Embryonic facial prominence (tissue), 1 donor: Measurements from ENCODE around the gene S100A10.

ENCODE experiments used
- DNase-seq: peaks from one replicate; pipeline ENCODE4 v3.0.0-alpha.2; 2016; ENCODE audit errors: extremely low spot score

The S100A10 gene

DNA sequence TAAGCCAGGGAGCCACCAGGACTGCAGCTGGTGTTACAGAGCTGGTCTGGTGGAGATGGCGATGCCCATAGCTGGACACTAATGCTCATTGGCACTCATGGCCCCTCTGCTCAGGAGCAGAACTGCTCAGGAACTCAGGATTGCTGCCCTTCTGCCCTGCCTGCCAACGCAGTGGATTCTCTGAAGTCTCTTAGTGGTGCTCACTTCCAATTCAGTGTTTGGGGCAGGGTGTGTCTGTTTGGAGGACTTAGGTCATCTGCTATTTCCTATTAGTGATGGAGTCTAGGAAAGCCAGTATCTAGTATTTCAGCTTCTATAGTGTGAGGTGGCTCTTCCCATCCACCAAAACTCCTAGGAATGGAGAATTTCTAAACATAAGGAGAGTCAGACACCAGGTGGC is 29.1 kb downstream of the S100A10 start:
- no peak for DNase-seq

DNA sequence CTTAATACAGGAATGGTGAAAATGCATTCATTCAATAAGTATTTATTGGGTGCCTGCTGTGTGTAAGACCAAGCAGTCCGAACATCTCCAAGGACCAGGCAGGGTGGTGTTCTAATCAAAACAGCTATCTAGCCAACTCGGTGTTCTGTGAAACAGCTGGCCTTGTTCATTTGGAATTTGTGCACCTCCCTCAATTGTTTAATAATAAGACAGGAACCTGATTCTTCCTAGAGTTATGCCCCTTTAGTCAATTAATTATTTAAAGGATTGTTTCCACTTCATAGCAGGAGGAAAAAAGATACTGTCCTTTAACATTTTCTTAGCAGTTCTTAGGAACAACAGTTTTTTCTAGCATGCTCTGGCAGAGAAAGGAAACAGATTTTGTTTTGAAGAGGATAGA is 30.4 kb downstream of the S100A10 start:
- DNase-seq, result no peak

DNA sequence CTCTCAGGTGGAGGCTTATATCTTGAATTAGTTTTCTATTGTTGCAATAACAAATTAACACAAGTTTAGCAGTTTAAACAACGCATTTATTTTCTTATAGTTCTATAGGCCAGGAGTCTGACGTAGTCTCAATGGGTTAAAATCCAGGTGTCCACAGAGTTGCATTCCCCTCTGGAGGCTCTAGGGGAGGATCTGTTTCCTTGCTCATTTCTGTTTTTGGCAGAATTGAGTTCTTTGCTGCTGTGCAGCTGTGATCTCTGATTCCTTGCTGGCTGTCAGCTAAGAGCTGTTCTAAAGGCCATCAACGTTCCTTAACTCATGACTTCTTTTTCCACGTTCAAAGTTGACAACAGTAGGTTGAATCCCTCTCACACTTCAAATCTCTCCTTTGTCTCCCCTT is 31.8 kb downstream of the S100A10 start:
- DNase-seq, result no peak

DNA sequence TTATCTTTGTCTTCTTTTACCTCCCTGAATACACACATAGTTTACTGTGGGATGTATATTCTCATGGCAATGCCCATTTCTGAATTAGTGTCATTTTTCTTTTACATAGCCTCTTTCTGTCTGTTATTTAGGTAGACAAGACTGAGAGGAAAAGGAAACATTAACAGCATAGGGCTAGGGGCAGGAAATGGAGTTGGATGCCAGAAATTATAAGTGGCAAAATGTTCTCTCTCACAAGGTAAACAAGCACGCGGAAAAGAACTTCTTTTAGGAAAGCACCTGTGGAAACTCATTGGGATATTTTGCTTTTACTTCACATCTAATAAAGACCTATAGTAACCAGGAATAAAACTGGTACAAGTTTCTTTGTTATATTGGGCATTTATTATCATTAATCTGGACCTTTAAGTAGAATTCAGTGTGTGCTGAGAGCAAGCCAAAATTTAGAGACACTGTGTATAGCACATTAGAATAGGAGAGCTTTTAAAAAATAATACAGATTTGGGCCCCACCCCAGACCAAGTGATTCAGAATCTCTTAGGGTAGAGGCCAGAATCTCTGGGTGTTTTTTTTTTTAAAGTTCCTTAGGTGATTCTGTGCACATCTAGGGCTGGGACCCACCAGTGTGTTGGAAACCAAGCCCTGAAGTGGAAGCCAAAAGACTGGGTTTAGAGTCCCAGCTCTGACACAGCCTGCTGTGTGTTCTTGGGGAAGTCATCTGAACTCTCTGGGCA is 32.7 kb downstream of the S100A10 start:
- DNase-seq, result no peak

DNA sequence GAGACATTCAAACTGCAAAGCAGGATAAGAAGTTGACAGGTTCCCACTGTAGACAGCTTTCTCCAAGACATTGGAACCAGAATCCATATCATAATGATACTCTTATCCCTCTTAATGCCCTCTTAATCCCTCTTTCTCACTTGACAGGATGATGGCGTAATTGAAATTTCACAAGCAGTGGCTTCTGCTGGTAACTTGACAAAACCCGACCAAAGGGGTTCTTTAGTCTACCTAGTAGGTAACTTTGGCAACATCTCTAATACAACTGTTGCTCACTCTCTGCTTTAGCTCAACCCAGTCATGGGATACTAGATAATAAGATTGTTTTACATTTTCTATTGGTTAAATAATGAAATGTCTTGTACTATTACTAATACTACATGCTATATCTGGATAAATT is 34.7 kb downstream of the S100A10 start:
- no peak for DNase-seq

DNA sequence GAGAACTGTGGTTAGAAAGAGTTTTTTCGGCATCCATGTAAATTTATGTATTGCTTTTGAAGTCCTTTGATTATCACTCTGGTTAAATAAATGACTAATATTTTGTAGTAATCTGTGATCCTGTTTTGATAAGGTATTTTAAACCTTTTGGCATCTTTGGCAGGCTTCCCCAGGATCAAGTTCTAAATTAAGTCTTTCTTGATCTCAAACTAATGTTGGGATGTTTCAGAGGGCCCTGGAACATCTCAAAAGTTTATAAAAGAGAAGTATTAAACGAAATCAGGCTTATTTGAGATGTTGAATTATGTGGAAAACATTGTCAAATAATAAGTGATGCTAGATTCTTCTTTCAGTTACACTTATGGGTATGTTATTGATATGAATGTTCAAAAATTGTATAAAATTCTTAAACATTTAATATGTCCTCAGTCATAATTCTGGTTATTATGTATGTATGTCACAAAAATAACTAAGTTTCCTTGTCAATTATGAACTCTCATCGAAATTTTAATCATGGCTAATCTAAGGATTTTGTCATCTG is 36.6 kb downstream of the S100A10 start:
- no peak for DNase-seq

DNA sequence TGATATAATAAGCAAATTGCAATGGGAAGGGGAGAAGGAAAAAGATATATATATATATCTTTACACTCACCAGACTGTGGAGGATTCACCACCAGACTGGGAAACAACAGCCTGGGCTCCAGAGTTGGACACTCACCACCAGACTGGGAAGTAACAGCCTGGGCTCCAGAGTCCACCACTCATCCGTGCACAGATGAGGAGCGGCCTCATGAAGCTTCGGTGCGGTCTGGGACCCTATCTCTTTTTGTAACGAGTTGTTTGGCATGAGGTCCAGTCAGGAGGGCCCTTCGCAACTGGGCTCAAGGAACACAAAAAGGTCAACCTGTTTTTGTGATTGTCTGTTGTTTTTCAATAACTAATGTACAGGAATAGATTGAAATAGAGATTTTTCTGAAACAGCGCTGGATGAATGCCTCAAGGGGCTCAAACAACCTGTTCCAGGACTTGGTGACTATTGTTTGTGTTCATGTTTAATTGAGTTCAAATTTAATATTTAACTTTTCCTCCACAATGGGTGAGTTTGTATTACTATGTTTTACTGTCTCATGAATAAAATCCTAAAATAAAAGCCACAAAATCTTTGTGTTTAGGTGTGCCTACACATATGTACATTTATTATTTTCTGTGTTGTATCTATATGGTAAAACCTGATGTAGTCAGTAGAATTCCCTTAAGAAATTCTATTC is 40.1 kb downstream of the S100A10 start:
- no peak for DNase-seq

DNA sequence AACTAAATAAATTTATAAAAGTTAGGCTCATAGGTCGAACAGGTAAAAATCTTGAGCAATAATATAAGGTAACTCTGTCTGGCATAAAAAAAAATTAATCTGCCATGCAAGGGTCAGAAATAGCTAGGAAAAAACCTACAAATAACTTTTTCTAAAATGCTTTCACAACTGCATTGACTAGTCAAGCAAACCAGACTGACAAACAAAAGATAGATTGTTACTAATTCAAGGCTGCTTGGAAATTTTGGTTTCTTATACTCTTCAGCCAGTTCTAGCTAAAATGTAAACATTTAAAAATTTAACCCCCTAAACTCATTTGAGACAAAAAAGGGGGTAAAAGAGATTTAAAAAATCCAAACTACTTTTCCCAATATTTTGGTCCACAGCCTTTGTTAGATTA is 40.8 kb downstream of the S100A10 start:
- no peak for DNase-seq

DNA sequence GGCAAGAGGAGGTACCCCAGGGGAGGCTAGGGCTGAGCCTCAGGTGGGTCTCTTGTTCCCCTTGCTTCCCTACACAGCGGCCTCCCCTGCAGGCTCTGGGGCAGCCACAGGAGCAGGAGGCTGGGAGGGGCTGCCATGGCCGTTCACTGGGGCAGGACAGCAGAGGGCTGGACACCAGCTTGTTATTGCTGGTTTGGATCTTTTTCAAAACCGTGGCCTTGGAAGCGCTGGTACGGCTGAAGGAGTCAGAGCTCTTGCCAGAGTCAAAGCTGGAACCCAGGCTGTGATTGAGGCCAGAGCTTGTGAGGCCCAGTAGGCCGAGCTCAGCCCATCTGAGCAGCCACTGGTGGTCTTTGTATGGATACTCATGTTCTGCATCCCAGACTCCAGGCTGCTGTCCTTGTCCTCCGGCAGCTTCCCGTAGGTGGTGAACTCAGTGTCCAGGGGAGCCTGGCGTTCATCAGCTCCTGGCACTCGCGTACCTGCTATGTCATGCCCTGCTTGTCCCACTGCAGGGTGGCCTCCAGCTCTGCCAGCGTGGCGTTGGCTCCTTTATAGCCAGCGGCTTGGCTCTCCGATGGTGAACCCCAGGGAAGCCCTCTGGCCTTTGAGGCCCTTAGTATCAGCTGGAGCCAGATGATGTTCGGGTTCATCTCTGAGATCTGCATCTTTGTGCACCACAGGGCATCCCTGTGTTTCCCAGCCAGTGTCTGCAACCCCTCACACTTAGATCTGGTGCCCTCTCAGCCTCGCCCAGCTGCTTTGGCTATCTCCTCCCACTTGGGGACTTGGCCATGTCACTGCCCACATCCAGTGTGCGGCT is 44.1 kb downstream of the S100A10 start:
- no peak for DNase-seq

DNA sequence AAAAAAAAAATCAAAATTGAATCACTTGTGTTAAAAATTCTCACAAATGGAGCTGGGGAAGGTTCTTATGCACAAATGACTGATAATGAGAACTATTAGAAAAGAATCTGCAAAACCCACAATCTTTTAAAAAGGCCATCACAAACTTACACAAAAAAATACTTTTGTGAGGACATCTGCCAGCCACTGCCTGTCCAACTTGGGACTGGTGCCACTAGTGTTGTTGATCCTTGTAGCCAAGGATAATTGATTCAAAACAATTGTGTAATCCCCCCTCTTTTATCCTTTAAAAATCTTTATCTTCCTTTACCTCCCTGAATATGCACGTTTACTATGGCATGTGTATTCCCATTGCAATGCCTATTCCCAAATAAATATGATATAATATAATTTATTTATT is 45.2 kb downstream of the S100A10 start:
- no peak for DNase-seq

DNA sequence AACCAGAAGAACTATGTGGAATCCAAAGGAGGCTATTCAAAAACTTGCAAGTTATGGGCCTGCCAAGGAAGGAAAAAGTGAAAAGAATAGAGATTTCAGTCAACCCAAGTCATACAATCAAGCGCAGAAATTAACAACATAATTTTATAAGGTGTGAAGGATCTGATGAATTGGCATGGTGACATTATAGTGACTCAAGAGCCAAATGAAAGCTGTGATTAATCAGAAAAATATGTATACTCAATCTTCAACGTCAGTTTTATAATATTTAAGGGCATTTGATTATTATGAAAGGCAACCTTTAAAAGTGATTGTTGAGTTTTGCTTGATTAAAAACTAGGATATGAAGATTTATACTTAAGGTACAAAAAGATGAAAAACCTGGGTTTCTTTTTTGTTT is 46.5 kb downstream of the S100A10 start:
- no peak for DNase-seq

DNA sequence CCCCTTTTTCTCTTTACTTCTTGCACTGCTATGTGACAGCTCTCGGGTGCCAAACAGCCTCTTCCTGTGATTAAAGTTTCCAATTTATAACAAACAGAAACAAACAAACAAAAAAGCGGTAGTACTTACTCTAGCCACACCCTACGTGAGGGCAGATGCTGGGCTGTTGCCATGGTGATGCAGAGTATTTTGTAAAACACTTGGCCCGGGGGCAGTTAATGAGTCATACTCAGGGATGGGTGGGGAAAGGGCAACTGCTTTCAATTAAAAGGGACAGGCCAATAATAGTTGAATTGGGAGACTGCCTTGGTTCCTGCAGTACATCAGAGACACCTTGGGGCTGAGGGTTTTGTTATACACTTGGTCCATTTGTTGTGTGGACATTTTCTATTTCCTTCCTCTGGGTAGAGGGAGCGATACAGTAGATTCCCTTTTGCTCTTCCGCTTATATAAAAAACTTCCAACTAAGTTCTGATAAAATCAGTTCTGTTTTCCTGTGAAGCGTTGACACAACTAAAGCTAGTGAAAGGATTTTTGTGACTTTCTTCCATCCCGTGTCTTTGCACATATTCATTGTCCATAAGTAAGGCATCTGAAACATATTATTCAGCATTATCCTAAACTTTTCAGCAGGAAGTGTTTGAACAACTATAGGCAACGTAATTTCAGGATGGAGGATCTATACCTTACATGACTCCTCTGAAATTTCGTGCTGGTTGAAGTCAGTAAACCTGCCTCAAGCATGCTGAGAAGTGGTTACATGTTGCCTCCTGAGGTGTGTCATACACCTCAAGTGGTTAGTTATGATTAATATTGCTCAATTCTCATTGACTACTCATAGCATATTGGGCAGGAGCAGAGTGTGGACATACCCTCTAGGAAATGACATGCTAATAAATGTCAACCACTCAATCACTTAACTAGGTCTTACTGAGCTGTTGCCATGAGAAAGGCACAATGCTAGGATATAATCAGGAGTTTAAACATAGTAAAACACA is 47.6 kb downstream of the S100A10 start:
- DNase-seq, result no peak

DNA sequence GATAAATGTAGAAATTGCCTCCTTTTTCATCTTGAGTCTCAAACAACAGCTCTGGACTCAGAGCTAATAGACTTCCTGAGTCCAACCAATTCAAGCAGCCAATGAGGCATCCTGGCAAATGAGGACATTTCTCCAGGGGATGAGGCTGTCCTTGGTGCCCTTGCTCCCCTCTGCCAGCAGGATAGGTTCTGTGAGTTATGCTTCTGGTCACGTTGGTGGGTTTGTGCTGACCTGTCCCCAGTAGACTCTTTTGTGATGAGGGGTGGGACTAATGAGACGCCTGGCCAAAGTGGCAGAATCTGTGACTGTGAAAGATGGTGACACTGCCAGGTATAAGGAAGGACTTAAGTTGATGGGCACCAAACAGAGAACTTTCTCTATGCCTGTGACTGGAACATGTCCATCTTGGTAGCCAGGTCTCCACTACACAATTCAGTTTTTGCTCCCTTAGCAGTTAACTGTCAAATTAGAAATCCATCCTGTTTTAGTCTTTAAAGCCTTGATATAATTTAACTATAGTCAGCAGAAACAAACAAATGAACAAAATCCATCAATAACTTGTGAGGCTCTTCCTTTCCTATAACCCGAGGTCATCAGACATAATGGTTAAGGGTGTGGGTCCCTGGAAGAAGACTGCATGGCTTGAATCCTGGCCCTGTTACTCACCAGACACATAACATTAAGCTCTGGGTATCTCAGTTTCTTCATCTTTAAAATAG is 48.6 kb downstream of the S100A10 start:
- DNase-seq, result no peak

DNA sequence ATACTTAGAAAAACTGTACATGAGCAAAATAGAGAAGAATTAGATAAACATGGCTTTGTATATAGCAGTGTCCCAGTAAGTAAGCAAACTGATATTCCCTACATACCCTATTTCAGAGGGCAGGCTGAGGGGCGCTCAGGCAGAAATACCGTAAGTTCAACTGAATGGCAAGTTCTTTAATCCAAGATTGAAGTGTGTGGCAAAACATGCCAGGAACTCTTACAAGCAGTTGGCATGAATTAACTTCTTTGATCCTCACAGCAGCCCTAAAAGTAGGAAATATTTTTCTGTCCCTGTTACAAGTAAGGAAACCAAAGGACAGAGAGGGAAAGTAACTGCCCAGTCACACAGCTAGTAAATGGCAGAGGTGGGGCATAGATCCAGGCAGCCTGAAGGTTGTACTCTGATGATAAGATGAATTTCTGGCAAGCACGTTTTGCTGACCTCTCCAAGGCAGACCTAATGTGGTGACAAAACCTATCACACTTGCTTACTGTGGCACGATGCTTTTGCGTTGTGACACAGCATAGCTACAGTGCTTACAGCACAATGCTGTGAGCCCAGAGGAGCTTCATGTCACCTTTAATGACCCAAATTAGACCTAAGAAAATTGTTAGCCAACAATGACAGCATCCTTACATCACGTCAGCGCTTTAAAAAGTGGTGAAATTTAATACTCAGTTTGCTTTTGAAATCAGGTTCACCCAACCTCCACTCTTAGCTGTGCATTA is 49.4 kb downstream of the S100A10 start:
- DNase-seq, result no peak

DNA sequence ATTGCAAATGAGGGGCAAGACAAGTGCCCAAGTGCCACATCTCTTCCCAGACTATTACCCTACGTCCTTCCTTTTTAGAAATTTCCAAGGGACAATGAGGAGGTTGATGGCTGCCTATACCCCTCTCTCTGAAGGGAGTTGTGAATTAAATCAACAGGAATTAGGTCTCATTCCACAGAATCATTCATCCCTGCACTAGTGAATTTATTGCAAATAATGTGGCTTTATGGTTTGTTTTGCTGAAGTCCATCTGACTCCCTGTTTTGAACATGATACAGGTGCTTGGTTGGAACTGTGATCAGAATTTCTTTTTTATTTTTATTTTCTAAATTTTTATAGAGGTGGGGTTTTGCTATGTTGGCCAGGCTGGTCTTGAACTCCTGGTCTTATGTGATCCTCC is 50.1 kb downstream of the S100A10 start:
- DNase-seq, result no peak

DNA sequence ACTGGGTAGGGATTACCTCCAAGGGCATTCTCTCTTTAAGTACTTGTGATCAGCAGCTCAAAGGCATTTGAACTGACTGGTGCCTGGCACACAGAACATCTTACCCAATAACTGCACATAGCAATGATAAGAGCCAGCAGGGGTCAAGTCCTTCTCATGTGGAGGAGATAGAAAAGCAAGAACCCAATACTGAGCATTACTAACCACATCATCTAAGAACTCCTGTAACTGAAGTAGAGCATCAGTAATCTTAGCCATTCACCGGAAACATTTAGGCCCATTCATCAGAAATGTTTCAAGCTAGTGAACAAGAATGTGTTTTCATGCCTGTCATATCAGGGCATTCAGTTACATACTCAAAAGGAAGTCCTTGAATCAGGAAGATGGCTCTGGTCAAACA is 50.8 kb downstream of the S100A10 start:
- DNase-seq, result no peak

DNA sequence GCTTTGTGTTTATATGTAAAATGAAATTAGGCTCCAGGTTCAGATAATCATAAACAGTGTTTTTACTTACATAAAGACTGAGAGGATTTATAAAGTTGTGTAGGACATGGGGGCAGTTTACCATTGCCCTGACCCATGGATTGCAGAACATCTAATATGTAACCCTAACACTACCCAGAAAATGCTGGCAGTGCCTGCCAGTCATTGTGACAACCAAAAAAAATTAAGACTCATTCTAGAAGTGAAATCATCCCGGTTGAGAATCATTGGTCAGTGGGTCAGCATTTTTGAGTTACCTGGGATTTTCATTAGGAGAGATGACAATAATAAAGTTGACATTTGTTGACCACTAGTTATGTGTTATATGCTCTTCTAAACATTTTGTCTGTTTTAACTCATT is 53.1 kb downstream of the S100A10 start:
- no peak for DNase-seq

DNA sequence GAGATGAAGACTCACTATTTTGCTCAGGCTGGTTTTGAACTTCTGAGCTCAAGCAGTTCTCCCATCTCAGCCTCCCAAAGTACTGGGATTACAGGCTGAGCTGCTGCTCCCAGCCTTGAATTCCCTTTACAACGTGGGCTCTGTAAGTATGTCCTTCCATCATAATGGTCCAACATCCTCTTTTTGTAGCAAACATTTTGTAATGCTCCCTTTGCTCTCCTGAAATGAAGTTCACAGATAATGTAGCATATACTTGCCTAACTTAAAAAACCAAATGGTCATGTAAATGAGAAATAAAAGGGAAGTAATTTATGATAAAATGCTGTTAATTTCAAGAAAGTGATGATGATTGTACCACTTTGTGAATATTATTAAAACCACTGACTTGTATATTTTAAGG is 53.9 kb downstream of the S100A10 start:
- no peak for DNase-seq

DNA sequence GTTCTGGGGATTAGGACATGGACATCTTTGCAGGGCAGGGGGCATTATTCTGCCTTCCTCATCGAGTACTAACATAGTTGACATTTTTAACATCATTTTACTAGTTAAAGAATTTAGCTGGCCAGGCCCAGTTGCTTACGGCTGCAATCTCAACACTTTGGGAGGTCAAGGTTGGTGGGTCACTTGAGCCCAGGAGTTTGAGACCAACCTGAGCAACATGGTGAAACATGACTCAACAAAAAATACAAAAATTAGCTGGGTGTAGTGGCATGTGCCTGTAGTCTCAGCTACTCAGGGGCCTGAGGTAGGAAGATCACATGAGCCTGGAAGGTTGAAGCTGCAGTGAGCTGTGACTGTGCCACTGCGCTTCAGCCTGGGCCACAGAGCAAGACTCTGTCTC is 54.5 kb downstream of the S100A10 start:
- no peak for DNase-seq

DNA sequence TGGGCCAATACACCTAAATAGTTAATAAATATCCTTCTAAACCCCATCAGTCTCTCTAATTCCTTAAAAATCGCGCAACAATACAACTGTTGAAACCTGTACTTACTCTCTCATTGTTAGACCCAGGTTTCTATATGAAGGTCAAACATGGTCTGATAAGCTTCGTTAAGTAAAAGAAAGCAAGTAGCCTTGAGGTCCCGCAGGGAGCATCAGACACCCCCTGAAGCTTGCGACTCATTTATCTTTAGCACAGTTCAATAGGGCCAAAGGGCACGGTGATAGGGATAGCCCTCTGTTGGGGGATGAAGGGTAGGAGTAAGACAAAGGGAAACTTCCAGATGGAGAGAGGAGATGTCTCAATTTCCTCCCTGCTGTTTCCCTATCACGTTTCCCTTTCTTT is 57.0 kb downstream of the S100A10 start:
- DNase-seq, result no peak
